Liver (tissue), 9 donors: ENCODE data around the gene ZNF664. TPM values are rescaled to one million over a fixed set of nuclear protein-coding genes. Genes with fewer than 3 reads are reported as not detected.

Experiments
- DNase-seq: peaks from one replicate; pipeline ENCODE4 v3.0.0-alpha.2; 2017; ENCODE audit warnings: low spot score
- H3K27ac ChIP-seq, 2 donors: one replicate each; pipeline ENCODE4 v1.7.0; 2013; ENCODE audit warnings: inconsistent platforms in 2 of 2, low read length in 2 of 2, control low read depth in 1 of 2, low read depth in 1 of 2, mild to moderate bottlenecking in 1 of 2
- H3K27me3 ChIP-seq, 4 donors: one replicate each; pipeline versions ENCODE4 v1.6.1 to v1.7.0; 2013; ENCODE audit warnings: low read length in 3 of 4, inconsistent platforms in 1 of 4, mild to moderate bottlenecking in 1 of 4, moderate library complexity in 1 of 4; ENCODE audit not compliant: control insufficient read depth in 4 of 4, insufficient read depth in 4 of 4
- H3K36me3 ChIP-seq, 4 donors: one replicate each; pipeline versions ENCODE4 v1.6.1 to v1.7.0; 2013; ENCODE audit warnings: low read length in 3 of 4, mild to moderate bottlenecking in 3 of 4, low read depth in 1 of 4, moderate library complexity in 1 of 4; ENCODE audit not compliant: control insufficient read depth in 4 of 4, insufficient read depth in 3 of 4
- H3K4me1 ChIP-seq, 4 donors: one replicate each; pipeline versions ENCODE4 v1.6.1 to v1.7.0; 2013; ENCODE audit warnings: low read length in 3 of 4, mild to moderate bottlenecking in 3 of 4, moderate library complexity in 1 of 4; ENCODE audit not compliant: control insufficient read depth in 4 of 4, insufficient read depth in 4 of 4
- H3K4me3 ChIP-seq, 3 donors: one replicate each; pipeline versions ENCODE4 v1.6.1 to v1.7.0; 2013; ENCODE audit warnings: low read length in 3 of 3, control low read depth in 1 of 3, low read depth in 1 of 3, mild to moderate bottlenecking in 1 of 3
- H3K9ac ChIP-seq, 2 donors: one replicate each; pipeline ENCODE4 v1.7.0; 2013; ENCODE audit warnings: low read length in 2 of 2, mild to moderate bottlenecking in 2 of 2, moderate library complexity in 2 of 2, control low read depth in 1 of 2, low read depth in 1 of 2
- H3K9me3 ChIP-seq, 4 donors: one replicate each; pipeline versions ENCODE4 v1.6.1 to v1.7.0; 2013; ENCODE audit warnings: low read length in 3 of 4; ENCODE audit not compliant: control insufficient read depth in 4 of 4
- ATF3 ChIP-seq: IDR thresholded peaks from 2 replicates; pipeline ENCODE4 v1.6.1; 2016; ENCODE audit warnings: antibody characterized with exemption
- CTCF ChIP-seq: fragments of 150-350 bp; IDR thresholded peaks from 2 replicates; pipeline ENCODE4 v1.5.1; 2017; ENCODE audit warnings: improper control_type of control experiment, low read depth, low read length; ENCODE audit not compliant: missing input control
- EGR1 ChIP-seq, 2 donors: IDR thresholded peaks; 2 replicates each; pipeline ENCODE4 v1.6.1; 2016 to 2018; ENCODE audit warnings: antibody characterized with exemption in 2 of 2, low read depth in 2 of 2
- FOXA1 ChIP-seq: IDR thresholded peaks from 2 replicates; pipeline ENCODE4 v1.6.1; 2016; ENCODE audit warnings: antibody characterized with exemption
- FOXA2 ChIP-seq: IDR thresholded peaks from 2 replicates; pipeline ENCODE4 v1.6.1; 2016; ENCODE audit warnings: antibody characterized with exemption
- GABPA ChIP-seq, 2 donors: IDR thresholded peaks in 1 of 2; conservative IDR thresholded peaks in 1 of 2; 2 replicates each; pipeline ENCODE4 v1.6.1; 2016; ENCODE audit warnings: antibody characterized with exemption in 2 of 2, mild to moderate bottlenecking in 1 of 2, moderate library complexity in 1 of 2
- HNF4A ChIP-seq, 2 donors: conservative IDR thresholded peaks; 2 replicates each; pipeline ENCODE4 v1.6.1; 2016; ENCODE audit warnings: antibody characterized with exemption in 2 of 2, mild to moderate bottlenecking in 2 of 2
- HNF4G ChIP-seq: IDR thresholded peaks from 2 replicates; pipeline ENCODE4 v1.6.1; 2016; ENCODE audit warnings: antibody characterized with exemption
- MAX ChIP-seq: IDR thresholded peaks from 2 replicates; pipeline ENCODE4 v1.6.1; 2016; ENCODE audit warnings: antibody characterized with exemption
- NR2F2 ChIP-seq: IDR thresholded peaks from 2 replicates; pipeline ENCODE4 v1.6.1; 2016; ENCODE audit warnings: antibody characterized with exemption
- RAD21 ChIP-seq, 2 donors: IDR thresholded peaks; 2 replicates each; pipeline ENCODE4 v1.6.1; 2016; ENCODE audit warnings: antibody characterized with exemption in 2 of 2, mild to moderate bottlenecking in 2 of 2
- REST ChIP-seq: IDR thresholded peaks from 2 replicates; pipeline ENCODE4 v1.6.1; 2016; ENCODE audit warnings: antibody characterized with exemption, mild to moderate bottlenecking
- RXRA ChIP-seq, 2 donors: IDR thresholded peaks; 2 replicates each; pipeline ENCODE4 v1.6.1; 2017 to 2018; ENCODE audit warnings: antibody characterized with exemption in 2 of 2, mild to moderate bottlenecking in 1 of 2
- SP1 ChIP-seq: IDR thresholded peaks from 2 replicates; pipeline ENCODE4 v1.6.1; 2018; ENCODE audit warnings: antibody characterized with exemption, mild to moderate bottlenecking
- TAF1 ChIP-seq: conservative IDR thresholded peaks from 2 replicates; pipeline ENCODE4 v1.6.1; 2016; ENCODE audit warnings: antibody characterized with exemption, mild to moderate bottlenecking
- YY1 ChIP-seq: IDR thresholded peaks from 2 replicates; pipeline ENCODE4 v1.6.1; 2016; ENCODE audit warnings: antibody characterized with exemption, mild to moderate bottlenecking
- WGBS: extraction: QIAGEN DNeasy Blood & Tissue Kit; methylation state at CpG from one replicate; pipeline ENCODE4 v1.1.7; 2013; 5-methylcytosine and 5-hydroxymethylcytosine counted together
- polyA plus RNA-seq, 2 donors: library from polyadenylated mRNA; stranded (reverse) in 1 of 2; unstranded in 1 of 2; fragments of 200-250 nt in 1 of 2; fragments of >200 nt in 1 of 2; fragmentation: Nextera tagmentation in 1 of 2; extraction: Ambion mirVana in 1 of 2; gene quantifications; one replicate each; pipeline versions ENCODE4 v1.2.1 to v1.2.3, GENCODE V29; 2013 to 2015
- total RNA-seq, 2 donors: library from RNA; depleted of rRNA; stranded (reverse); fragments of >200 nt; gene quantifications; one replicate each; pipeline ENCODE4 v1.2.3, GENCODE V29; 2014
- donor health status: healthy.
- donor health status: healthy.
- donor health status: healthy.
- donor health status: healthy.
- donor health status: healthy.

ZNF664 gene
- total and polyA plus RNA-seq, 4 donors = 7.2 to 40.3 (median 29.6) TPM

- H3K4me3 ChIP-seq = no peak overlapping the region
- no peak for TF ChIP-seq REST
- no peak for TF ChIP-seq FOXA2
- no peak for TF ChIP-seq MAX
- TF ChIP-seq RXRA (IDR thresholded peaks at IDR 0.05) = no peak
- no peak for TF ChIP-seq NR2F2
- no peak for TF ChIP-seq YY1
- TF ChIP-seq GABPA (IDR thresholded peaks at IDR 0.05 in 1 of 2, conservative IDR thresholded peaks at IDR 0.05 in 1 of 2) = no peak
- no peak for TF ChIP-seq HNF4G
- no peak for TF ChIP-seq CTCF
- no peak for TF ChIP-seq TAF1
- no peak for TF ChIP-seq SP1
- no peak for TF ChIP-seq RAD21 (IDR thresholded peaks at IDR 0.05)
- no peak for TF ChIP-seq ATF3
- TF ChIP-seq HNF4A (conservative IDR thresholded peaks at IDR 0.05) = no peak
- WGBS = 86% methylated on average over 8 of the region's 8 CpGs
- H3K4me1 ChIP-seq = peaks cover 0 to 3% (median 0%) of the 10 kb centered on the region in 4 donors
- no peaks in the 10 kb centered on the region for H3K36me3 ChIP-seq
- H3K9ac ChIP-seq = no peak overlapping the region
- H3K27ac ChIP-seq = no peak overlapping the region
- no peaks in the 10 kb centered on the region for H3K27me3 ChIP-seq
- DNase-seq = no peak
- H3K9me3 ChIP-seq = no peaks in the 10 kb centered on the region
These were observed 52.6 kb downstream of the ZNF664 start for GRCh38 chr12:124025661-124026060.

DNA sequence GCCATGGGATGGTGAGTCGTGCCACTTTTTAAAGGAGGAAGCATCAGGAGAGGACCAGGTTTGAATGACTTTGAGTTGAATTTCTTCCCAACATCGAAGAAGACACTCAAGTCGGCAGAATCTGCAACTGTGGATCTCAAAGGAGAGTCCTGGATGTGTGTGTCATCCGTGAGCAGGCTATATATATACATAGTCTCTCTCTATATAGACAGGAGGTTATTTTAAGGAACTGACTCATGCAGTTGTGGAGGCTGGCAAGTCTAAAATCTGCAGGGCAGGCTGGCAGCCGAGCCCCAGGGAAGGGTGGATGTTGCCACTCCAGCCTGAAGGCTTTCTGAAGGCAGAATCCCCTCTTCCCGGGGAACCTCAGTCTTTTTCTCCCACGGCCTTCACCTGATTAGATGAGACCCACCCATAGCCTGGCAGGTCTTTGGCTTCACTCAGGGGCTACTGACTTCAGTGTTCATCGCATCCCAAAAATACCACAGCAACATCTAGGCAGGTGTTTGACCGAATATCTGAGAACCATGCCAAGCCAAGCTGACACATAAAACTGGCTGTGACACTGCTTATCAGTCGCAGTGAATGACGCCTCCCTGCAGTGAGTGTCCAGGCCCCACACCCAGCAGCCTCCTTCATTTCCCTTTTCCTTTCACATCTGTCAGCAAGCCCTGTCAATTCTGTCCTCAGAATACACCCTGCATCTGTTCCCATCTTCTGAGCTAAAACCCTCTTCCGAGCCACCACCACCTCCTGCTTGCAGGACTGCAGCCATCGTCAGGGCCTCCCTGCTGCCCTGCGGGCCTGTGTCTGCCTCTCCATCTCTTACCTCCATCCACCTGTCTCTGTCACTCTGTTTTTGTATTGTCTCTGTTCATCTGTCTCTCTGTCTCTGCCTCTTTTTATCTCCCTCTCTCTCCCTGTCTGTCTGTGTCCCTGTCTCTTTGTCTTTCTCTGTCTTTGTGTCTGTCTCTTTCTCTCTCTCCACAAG, 54.0 kb downstream of the ZNF664 start:
- no peaks in the 10 kb centered on the region for H3K27me3 ChIP-seq
- no peak for TF ChIP-seq MAX
- no peak for TF ChIP-seq EGR1 (IDR thresholded peaks at IDR 0.05; ENCODE audit: low read depth in 2 of 2)
- no peak for TF ChIP-seq FOXA1
- DNase-seq = no peak
- 93% methylated on average over 14 of the region's 14 CpGs for WGBS
- H3K36me3 ChIP-seq = no peaks in the 10 kb centered on the region
- no peak overlapping the region for H3K9ac ChIP-seq
- H3K4me1 ChIP-seq = no peaks in the 10 kb centered on the region
- H3K9me3 ChIP-seq = no peaks in the 10 kb centered on the region
- H3K4me3 ChIP-seq = no peak overlapping the region
- no peak overlapping the region for H3K27ac ChIP-seq
